Astrocyte (in vitro differentiated cells and primary cell): ENCODE measurements around the gene RFC2. TPM values are rescaled to one million over a fixed set of nuclear protein-coding genes. Genes with fewer than 3 reads are reported as not detected.

Experiments used
- DNase-seq: peaks from one replicate; pipeline ENCODE4 v3.0.0-alpha.2; 2010; ENCODE audit warnings: low read depth
- FAIRE-seq: peaks from 2 replicates; lab custom pipeline; 2011; peaks lifted over from hg19 to GRCh38; lab: Jason Lieb, UNC
- H2AFZ ChIP-seq: 2 replicates; pipeline ENCODE4 v1.6.0; 2012; ENCODE audit warnings: low read depth, low read length, inconsistent platforms
- H3K27ac ChIP-seq: 2 replicates; pipeline ENCODE4 v1.5.1; 2011; ENCODE audit warnings: low read depth, low read length, inconsistent platforms
- H3K27me3 ChIP-seq: 2 replicates; pipeline ENCODE4 v1.6.0; 2011; ENCODE audit warnings: low read length, inconsistent platforms; ENCODE audit not compliant: insufficient read depth
- H3K36me3 ChIP-seq: 2 replicates; pipeline ENCODE4 v1.5.1; 2011; ENCODE audit warnings: low read length, inconsistent platforms; ENCODE audit not compliant: insufficient read depth
- H3K4me1 ChIP-seq: 2 replicates; pipeline ENCODE4 v1.5.1; 2011; ENCODE audit warnings: low read length, inconsistent platforms; ENCODE audit not compliant: insufficient read depth
- H3K4me2 ChIP-seq: 2 replicates; pipeline ENCODE4 v1.6.0; 2012; ENCODE audit warnings: low read length, inconsistent platforms
- H3K4me3 ChIP-seq: 2 replicates; pipeline ENCODE4 v1.5.1; 2011; ENCODE audit warnings: low read depth, mild to moderate bottlenecking, low read length, inconsistent platforms; ENCODE audit not compliant: insufficient read depth
- H3K79me2 ChIP-seq: 2 replicates; pipeline ENCODE4 v1.6.0; 2012; ENCODE audit warnings: mild to moderate bottlenecking, low read length, inconsistent platforms; ENCODE audit not compliant: insufficient read depth
- H3K9ac ChIP-seq: 2 replicates; pipeline ENCODE4 v1.6.0; 2012; ENCODE audit warnings: mild to moderate bottlenecking, low read length, inconsistent platforms
- H3K9me3 ChIP-seq: 2 replicates; pipeline ENCODE4 v1.5.1; 2012; ENCODE audit warnings: low read depth, mild to moderate bottlenecking, low read length, inconsistent platforms; ENCODE audit not compliant: insufficient read depth
- H4K20me1 ChIP-seq: 2 replicates; pipeline ENCODE4 v1.6.0; 2012; ENCODE audit warnings: low read length, inconsistent platforms; ENCODE audit not compliant: insufficient read depth
- H3K27ac Mint-ChIP-seq: one replicate; pipeline ENCODE4 v1.8.0; 2021; ENCODE audit warnings: mild to moderate bottlenecking, mixed read lengths; ENCODE audit not compliant: unreplicated experiment
- H3K27me3 Mint-ChIP-seq: one replicate; pipeline ENCODE4 v1.8.0; 2021; ENCODE audit warnings: low read depth, mixed read lengths; ENCODE audit not compliant: unreplicated experiment
- H3K36me3 Mint-ChIP-seq: one replicate; pipeline ENCODE4 v1.8.0; 2021; ENCODE audit warnings: low read depth, mixed read lengths; ENCODE audit not compliant: unreplicated experiment
- H3K4me1 Mint-ChIP-seq: one replicate; pipeline ENCODE4 v1.8.0; 2021; ENCODE audit warnings: low read depth, mixed read lengths; ENCODE audit not compliant: unreplicated experiment
- H3K4me3 Mint-ChIP-seq: one replicate; pipeline ENCODE4 v1.8.0; 2021; ENCODE audit warnings: mild to moderate bottlenecking, moderate library complexity, mixed read lengths; ENCODE audit not compliant: unreplicated experiment
- H3K9me3 Mint-ChIP-seq: one replicate; pipeline ENCODE4 v1.8.0; 2021; ENCODE audit warnings: mild to moderate bottlenecking, mixed read lengths; ENCODE audit not compliant: unreplicated experiment
- EZH2 ChIP-seq: IDR thresholded peaks from 2 replicates; pipeline ENCODE4 v1.6.1; 2012; ENCODE audit warnings: mild to moderate bottlenecking, low read length, inconsistent platforms; ENCODE audit not compliant: insufficient read depth
- total RNA-seq: library from RNA; stranded (reverse); gene quantifications from 2 replicates; pipeline ENCODE4 v1.2.1, GENCODE V29; 2021
- TF ChIP-seq, protein P1 (sequence below): IDR thresholded peaks from 2 replicates; pipeline ENCODE4 v1.5.1; 2011; ENCODE audit warnings: low read depth, mild to moderate bottlenecking, inconsistent platforms, low read length, moderate library complexity; ENCODE audit not compliant: insufficient read depth

RFC2 gene
- total RNA-seq, 1 donor from 2014 or later = 12.3 TPM

DNA sequence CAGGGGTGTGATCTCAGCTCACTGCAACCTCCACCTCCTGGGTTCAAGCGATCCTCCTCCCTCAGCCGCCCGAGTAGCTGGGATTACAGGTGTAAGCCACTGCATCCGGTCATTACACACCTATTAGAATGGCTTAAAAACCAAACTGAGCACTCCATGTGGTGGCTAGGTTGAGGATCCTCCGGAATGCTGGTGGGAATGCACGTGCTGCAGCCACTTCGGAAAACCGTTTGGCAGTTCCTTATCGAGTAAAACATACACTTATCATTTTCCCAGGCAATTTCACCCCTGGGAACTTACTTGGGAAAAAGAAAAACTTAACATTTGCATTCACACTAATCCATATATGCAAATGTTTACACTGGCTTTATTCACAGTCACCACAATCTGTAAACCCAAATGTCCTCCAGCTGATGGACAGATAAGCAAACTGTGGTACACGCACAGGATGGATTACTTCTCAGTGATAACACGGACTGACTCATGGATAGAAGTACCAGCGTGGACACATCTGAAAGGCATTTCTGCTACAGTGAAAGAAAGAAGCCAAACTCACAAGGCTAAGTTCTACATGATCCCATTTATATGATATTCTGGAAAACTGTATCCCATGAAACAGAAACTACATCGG lies 20.4 kb downstream of the RFC2 start:
- no peak overlapping the region for H3K27ac Mint-ChIP-seq
- no peak for TF ChIP-seq EZH2
- TF ChIP-seq, protein P1, sequence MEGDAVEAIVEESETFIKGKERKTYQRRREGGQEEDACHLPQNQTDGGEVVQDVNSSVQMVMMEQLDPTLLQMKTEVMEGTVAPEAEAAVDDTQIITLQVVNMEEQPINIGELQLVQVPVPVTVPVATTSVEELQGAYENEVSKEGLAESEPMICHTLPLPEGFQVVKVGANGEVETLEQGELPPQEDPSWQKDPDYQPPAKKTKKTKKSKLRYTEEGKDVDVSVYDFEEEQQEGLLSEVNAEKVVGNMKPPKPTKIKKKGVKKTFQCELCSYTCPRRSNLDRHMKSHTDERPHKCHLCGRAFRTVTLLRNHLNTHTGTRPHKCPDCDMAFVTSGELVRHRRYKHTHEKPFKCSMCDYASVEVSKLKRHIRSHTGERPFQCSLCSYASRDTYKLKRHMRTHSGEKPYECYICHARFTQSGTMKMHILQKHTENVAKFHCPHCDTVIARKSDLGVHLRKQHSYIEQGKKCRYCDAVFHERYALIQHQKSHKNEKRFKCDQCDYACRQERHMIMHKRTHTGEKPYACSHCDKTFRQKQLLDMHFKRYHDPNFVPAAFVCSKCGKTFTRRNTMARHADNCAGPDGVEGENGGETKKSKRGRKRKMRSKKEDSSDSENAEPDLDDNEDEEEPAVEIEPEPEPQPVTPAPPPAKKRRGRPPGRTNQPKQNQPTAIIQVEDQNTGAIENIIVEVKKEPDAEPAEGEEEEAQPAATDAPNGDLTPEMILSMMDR = no peak
- H3K36me3 ChIP-seq = peaks cover 24% of the 10 kb centered on the region
- H3K9me3 Mint-ChIP-seq = no peaks in the 10 kb centered on the region
- no peaks in the 10 kb centered on the region for H3K27me3 Mint-ChIP-seq
- no peaks in the 10 kb centered on the region for H3K79me2 ChIP-seq
- H3K4me1 ChIP-seq = peaks cover 9% of the 10 kb centered on the region
- peak overlapping the region; percentile 20 for H3K4me2 ChIP-seq
- peak overlapping the region; percentile 34 for H3K9ac ChIP-seq
- no peak overlapping the region for H2AFZ ChIP-seq
- no peak overlapping the region for H3K4me3 ChIP-seq
- peak overlapping the region; percentile 2 for H3K27ac ChIP-seq
- H3K27me3 ChIP-seq = no peaks in the 10 kb centered on the region
- peaks cover 16% of the 10 kb centered on the region for H3K36me3 Mint-ChIP-seq
- DNase-seq (peak; percentile 82), FAIRE-seq (no peak)
- no peaks in the 10 kb centered on the region for H3K9me3 ChIP-seq
- no peak overlapping the region for H3K4me3 Mint-ChIP-seq
- no peaks in the 10 kb centered on the region for H3K4me1 Mint-ChIP-seq
- H4K20me1 ChIP-seq = peaks cover 8% of the 10 kb centered on the region

DNA sequence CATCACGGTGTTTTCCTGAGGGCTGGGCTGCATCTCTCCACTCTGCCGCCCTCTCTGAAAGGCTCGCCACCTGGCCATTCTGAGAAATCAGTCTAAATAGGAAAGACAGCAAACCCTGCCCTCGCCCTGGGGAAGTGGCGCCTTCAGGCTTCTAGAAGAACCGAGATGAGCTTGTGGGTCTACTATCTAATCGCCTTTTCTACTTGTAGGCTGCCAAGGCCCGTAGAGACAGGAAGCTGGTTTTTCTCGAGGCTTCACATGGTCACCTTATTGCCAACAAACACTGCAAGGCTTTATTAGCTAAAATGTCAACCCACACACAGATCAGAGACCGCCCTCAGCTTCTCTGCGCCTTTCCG lies 23.0 kb downstream of the RFC2 start:
- TF ChIP-seq, protein P1 = no peak
- no peak for TF ChIP-seq EZH2
- no peak overlapping the region for H3K4me2 ChIP-seq
- H3K9me3 ChIP-seq = no peaks in the 10 kb centered on the region
- no peak for FAIRE-seq
- H3K4me3 Mint-ChIP-seq = no peak overlapping the region
- no peaks in the 10 kb centered on the region for H3K9me3 Mint-ChIP-seq
- no peaks in the 10 kb centered on the region for H3K27me3 Mint-ChIP-seq
- no peaks in the 10 kb centered on the region for H3K79me2 ChIP-seq
- H3K4me1 ChIP-seq = peaks cover 9% of the 10 kb centered on the region
- peaks cover 8% of the 10 kb centered on the region for H4K20me1 ChIP-seq
- no peak overlapping the region for H2AFZ ChIP-seq
- no peaks in the 10 kb centered on the region for H3K27me3 ChIP-seq
- no peaks in the 10 kb centered on the region for H3K4me1 Mint-ChIP-seq
- H3K27ac Mint-ChIP-seq = no peak overlapping the region
- H3K36me3 ChIP-seq = peaks cover 15% of the 10 kb centered on the region
- peaks cover 10% of the 10 kb centered on the region for H3K36me3 Mint-ChIP-seq
- DNase-seq = no peak
- H3K9ac ChIP-seq = no peak overlapping the region
- no peak overlapping the region for H3K27ac ChIP-seq
- H3K4me3 ChIP-seq = no peak overlapping the region

DNA sequence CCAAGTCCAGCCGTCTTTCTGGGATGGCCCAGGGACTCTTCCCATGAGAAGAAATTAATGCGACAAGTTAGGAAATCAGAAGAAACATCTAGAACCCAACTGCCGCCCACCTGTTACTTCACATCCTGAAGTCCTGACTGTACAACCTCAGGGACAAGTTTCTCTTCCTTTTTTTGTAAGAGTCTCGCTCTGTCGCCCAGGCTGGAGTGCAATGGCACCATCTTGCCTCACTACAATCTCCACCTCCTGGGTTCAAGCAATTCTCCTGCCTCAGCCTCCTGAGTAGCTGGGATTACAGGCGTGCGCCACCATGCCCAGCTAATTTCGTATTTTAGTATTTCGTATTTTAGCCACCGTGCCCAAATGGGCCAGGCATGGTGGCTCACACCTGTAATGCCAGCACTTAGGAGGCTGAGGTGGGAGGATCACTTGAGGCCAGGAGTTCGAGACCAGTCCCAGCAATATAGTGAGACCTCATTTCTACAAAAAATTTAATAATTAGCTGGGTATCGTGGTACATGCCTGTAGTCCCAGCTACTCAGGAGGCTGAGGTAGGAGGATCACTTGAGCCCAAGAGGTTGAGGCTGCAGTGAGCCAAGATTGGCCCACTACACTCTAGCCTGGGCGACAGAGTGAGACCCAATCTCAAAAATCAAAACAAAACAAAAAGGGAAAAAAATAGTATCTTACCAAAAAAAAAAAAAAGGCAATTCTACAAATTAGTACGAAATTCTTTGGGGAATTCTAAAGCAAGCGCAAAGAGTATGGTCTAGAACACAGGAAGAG lies 23.6 kb downstream of the RFC2 start:
- H3K36me3 ChIP-seq = peaks cover 14% of the 10 kb centered on the region
- no peaks in the 10 kb centered on the region for H3K79me2 ChIP-seq
- H4K20me1 ChIP-seq = peaks cover 8% of the 10 kb centered on the region
- H3K36me3 Mint-ChIP-seq = peaks cover 8% of the 10 kb centered on the region
- H3K27me3 Mint-ChIP-seq = no peaks in the 10 kb centered on the region
- no peaks in the 10 kb centered on the region for H3K27me3 ChIP-seq
- H3K9ac ChIP-seq = no peak overlapping the region
- H3K4me2 ChIP-seq = no peak overlapping the region
- no peak overlapping the region for H3K27ac ChIP-seq
- no peak for DNase-seq
- no peaks in the 10 kb centered on the region for H3K9me3 Mint-ChIP-seq
- no peaks in the 10 kb centered on the region for H3K9me3 ChIP-seq
- H3K4me1 Mint-ChIP-seq = no peaks in the 10 kb centered on the region
- no peak for FAIRE-seq
- H3K4me1 ChIP-seq = peaks cover 9% of the 10 kb centered on the region
- no peak overlapping the region for H3K4me3 ChIP-seq
- H2AFZ ChIP-seq = no peak overlapping the region
- H3K27ac Mint-ChIP-seq = no peak overlapping the region
- TF ChIP-seq EZH2 = no peak
- TF ChIP-seq, protein P1 = no peak
- no peak overlapping the region for H3K4me3 Mint-ChIP-seq
